Testis (tissue), 3 donors: ENCODE results near the gene FARP2. TPM values are rescaled to one million over a fixed set of nuclear protein-coding genes. Genes with fewer than 3 reads are reported as not detected.

Experiments used
- DNase-seq: peaks from one replicate; pipeline ENCODE4 v3.0.0-alpha.2; 2019
- H3K27ac ChIP-seq, 2 donors: fragments of 200-600 bp; sonication (generic); one replicate each; pipeline ENCODE4 v1.5.1; 2019
- H3K27me3 ChIP-seq: fragments of 200-600 bp; sonication (generic); one replicate; pipeline ENCODE4 v1.5.1; 2019
- H3K36me3 ChIP-seq: fragments of 200-600 bp; sonication (generic); one replicate; pipeline ENCODE4 v1.5.1; 2017; ENCODE audit warnings: low read depth; ENCODE audit errors: missing control alignments
- H3K4me1 ChIP-seq: fragments of 200-600 bp; sonication (generic); one replicate; pipeline ENCODE4 v1.5.1; 2019
- H3K4me3 ChIP-seq, 2 donors: fragments of 200-600 bp; sonication (generic); one replicate each; pipeline ENCODE4 v1.5.1; 2017 to 2019
- H3K9me3 ChIP-seq: fragments of 200-600 bp; sonication (generic); one replicate; pipeline ENCODE4 v1.5.1; 2017
- POLR2A ChIP-seq: fragments of 450-650 bp; IDR thresholded peaks from one replicate; pipeline ENCODE4 v1.6.1; 2017; ENCODE audit warnings: antibody characterized with exemption, mild to moderate bottlenecking, moderate library complexity
- WGBS, 2 donors: methylation state at CpG; one replicate each; pipeline ENCODE4 v1.1.5; 2018; 5-methylcytosine and 5-hydroxymethylcytosine counted together
- intact Hi-C: fragments of 100-400 bp; cut with DNase I; formaldehyde crosslinking; loops from one replicate; pipeline ENCODE4 v1.15.1; 2023; ENCODE audit warnings: low total_unique reads
- polyA plus RNA-seq: library from polyadenylated mRNA; stranded (reverse); fragments of 350-450 nt; fragmentation: Illumina TruSeq; extraction: RNeasy Lipid Tissue Mini Kit (QIAGEN cat#74804); gene quantifications from one replicate; pipeline ENCODE4 v1.2.3, GENCODE V29; 2014; ENCODE audit warnings: low read depth, low replicate concordance; ENCODE audit not compliant: insufficient read depth
- total RNA-seq, 2 donors: library from RNA; depleted of rRNA; stranded (reverse); fragments of >200 nt; gene quantifications; one replicate each; pipeline ENCODE4 v1.2.3, GENCODE V29; 2016
- TF ChIP-seq, protein P1 (sequence below), 3 experiments: fragments of 450-650 bp in 2 of 3; fragments of 200-600 bp in 1 of 3; sonication (generic) in 1 of 3; IDR thresholded peaks; one replicate each; pipeline ENCODE4 v1.5.1; 2016 to 2019; ENCODE audit warnings: antibody characterized with exemption in 3 of 3, mild to moderate bottlenecking in 2 of 3, moderate library complexity in 1 of 3

FARP2 gene
- total and polyA plus RNA-seq, 3 donors from 2014 or later: 69.8 to 145 (median 78.1) TPM

DNA sequence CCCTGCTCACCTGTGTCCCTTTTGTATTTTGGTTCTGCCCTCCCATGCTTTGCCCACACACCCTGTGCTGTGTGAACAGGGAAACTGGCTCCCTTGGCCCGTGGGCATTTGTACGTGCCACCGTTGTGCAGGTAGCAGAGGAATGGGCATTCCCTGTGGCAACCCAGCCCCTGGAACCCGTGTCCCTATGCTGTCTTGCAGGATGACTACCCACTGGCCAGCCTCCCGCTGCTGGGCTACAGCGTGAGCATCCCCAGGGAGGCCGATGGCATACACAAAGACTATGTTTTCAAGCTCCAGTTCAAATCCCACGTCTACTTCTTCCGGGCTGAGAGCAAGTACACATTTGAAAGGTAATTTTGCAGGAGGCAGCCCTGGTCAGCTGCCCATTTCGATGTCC, 137.0 kb downstream of the FARP2 start:
- no peaks in the 10 kb centered on the region for H3K36me3 ChIP-seq
- no peak overlapping the region for H3K27ac ChIP-seq
- intact Hi-C loops: no loop called here
- H3K27me3 ChIP-seq: no peaks in the 10 kb centered on the region
- 90 to 95% methylated on average over 10 of the region's 10 CpGs for WGBS, 2 donors
- DNase-seq: no peak
- no peaks in the 10 kb centered on the region for H3K4me1 ChIP-seq
- H3K9me3 ChIP-seq: no peaks in the 10 kb centered on the region
- no peak overlapping the region for H3K4me3 ChIP-seq
- TF ChIP-seq POLR2A: no peak
- TF ChIP-seq, protein P1, sequence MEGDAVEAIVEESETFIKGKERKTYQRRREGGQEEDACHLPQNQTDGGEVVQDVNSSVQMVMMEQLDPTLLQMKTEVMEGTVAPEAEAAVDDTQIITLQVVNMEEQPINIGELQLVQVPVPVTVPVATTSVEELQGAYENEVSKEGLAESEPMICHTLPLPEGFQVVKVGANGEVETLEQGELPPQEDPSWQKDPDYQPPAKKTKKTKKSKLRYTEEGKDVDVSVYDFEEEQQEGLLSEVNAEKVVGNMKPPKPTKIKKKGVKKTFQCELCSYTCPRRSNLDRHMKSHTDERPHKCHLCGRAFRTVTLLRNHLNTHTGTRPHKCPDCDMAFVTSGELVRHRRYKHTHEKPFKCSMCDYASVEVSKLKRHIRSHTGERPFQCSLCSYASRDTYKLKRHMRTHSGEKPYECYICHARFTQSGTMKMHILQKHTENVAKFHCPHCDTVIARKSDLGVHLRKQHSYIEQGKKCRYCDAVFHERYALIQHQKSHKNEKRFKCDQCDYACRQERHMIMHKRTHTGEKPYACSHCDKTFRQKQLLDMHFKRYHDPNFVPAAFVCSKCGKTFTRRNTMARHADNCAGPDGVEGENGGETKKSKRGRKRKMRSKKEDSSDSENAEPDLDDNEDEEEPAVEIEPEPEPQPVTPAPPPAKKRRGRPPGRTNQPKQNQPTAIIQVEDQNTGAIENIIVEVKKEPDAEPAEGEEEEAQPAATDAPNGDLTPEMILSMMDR (IDR thresholded peaks at IDR 0.05): no peak

DNA sequence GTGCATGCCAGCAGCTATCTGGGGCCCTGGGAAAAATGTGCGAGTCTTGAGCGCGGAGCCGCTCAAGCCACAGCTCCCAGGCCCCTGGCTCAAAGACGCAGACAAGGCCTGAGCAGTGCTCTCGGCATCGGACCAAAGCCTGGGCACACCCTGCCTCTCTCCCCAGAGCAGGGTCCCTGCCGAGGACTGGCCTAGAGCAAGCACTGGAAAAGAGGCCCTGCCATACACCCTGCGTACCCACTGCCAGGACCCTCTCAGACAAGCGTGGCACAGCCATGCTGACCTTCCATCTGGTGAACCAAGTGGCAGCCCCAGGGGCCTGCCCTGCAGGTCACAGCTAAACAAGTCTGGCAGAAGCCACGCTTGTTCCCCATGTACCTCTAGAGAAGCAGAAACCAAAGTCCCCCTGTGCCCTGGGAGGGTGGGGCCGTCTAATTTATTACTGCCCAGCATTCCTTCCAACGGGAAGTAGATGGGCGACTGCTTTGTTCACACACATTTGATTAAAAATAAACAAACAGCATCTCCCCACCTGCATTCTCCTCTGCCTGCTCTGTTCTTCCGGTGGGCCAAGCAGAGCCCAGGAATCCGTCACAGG, 138.3 kb downstream of the FARP2 start:
- H3K27me3 ChIP-seq: no peaks in the 10 kb centered on the region
- no peak for DNase-seq
- no peak overlapping the region for H3K4me3 ChIP-seq
- intact Hi-C loops: no loop called here
- H3K27ac ChIP-seq: no peak overlapping the region
- H3K9me3 ChIP-seq: no peaks in the 10 kb centered on the region
- TF ChIP-seq, protein P1 (IDR thresholded peaks at IDR 0.05): no peak
- no peak for TF ChIP-seq POLR2A
- WGBS, 2 donors: 72 to 82% methylated on average over 12 to 16 of the region's 16 CpGs
- H3K4me1 ChIP-seq: no peaks in the 10 kb centered on the region
- no peaks in the 10 kb centered on the region for H3K36me3 ChIP-seq

DNA sequence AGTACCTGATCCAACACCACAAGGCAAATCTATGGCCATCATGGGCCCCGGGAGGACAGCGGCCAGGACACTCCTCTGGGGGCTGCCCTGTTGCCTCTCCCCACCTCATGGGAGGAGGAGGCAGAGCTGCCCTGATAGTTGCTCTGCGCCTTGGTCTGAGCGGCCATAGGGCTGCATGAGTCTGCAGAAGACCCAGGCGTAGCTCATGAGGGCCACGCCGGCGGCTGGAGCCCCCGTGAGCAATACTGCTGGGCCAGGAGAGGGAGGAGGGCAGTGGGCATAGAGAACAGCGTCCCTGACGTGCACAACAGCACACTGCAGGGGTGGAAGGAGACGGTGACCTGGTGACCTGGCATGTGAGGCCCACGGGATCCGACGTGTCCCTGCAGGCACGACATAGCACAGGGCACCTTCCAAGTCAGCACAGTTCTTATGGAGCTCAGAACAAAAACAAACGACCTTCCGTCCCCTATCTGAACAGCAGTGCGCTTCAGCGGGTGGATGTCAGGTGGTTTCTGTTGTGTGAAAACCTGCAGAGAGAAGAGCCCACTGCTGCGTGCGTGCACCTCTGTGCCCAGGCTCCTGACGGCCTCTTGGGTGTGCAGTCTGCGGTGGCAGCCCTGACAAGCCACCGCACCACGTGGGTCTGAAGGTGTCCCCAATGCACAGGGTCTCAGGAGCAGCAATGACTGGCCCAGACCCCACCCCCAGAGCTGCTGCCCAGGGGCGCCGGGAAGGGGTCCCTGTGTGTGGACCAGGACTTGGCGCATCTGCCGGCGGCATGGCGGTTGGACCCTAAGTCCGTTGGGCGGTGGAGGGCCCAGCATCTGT, 139.3 kb downstream of the FARP2 start:
- H3K27ac ChIP-seq: no peak overlapping the region
- WGBS, 2 donors: 78 to 84% methylated on average over 23 to 28 of the region's 34 CpGs
- no peaks in the 10 kb centered on the region for H3K36me3 ChIP-seq

DNA sequence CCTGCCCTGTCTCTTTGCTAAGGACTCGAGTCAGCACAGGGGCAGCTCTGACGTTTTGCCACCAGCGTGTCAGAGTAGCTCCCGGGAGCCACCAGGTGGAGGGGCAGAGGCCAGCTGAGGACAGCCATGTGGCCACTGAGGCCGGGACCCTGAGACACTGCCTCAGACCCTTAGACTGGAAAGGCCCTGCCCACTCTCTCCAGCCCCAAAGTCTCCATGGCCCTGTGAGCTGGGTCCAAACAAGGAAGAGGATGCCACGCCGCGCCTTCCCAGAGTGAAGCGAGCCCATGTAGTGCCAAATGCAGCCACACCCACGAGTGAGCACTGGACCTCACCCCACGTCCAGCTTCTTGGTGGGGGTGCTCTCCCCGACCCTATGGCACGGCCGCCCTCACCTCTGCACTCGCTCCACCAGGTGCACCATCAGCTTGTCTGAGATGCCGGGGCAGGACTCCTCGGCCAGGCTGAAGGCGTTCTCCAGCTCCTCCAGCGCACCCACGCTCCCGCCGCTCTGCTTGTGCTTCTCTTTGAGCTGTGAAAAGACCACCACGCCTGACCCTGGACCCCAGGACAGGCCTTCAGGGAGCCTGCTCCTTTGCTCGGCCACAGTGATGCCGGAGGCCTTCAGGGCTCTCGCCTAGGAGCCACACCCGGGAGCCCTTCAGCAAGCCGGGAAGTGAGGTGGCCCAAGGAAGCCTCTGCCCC, 140.1 kb downstream of the FARP2 start:
- Histone ChIP-seq H3K9me3 (no peaks in the 10 kb centered on the region), H3K27ac (no peak overlapping the region), H3K27me3 (no peaks in the 10 kb centered on the region), H3K36me3 (no peaks in the 10 kb centered on the region), H3K4me3 (no peak overlapping the region), H3K4me1 (no peaks in the 10 kb centered on the region)
- WGBS, 2 donors: 93 to 95% methylated on average over 12 to 28 of the region's 28 CpGs
- no peak for DNase-seq
- TF ChIP-seq, protein P1 (IDR thresholded peaks at IDR 0.05): no peak
- no peak for TF ChIP-seq POLR2A
- intact Hi-C loops: no loop called here

More for the DNA sequence above, 139.3 kb downstream of the FARP2 start:
- Histone ChIP-seq H3K27me3 (no peaks in the 10 kb centered on the region), H3K9me3 (no peaks in the 10 kb centered on the region), H3K4me3 (no peak overlapping the region), H3K4me1 (no peaks in the 10 kb centered on the region)
- no peak for DNase-seq
- TF ChIP-seq, protein P1 (IDR thresholded peaks at IDR 0.05): no peak
- no peak for TF ChIP-seq POLR2A
- intact Hi-C loops: no loop called here
